Activated CD8-positive, alpha-beta T cell treated with anti-CD3 and anti-CD28 coated beads for 36 hours (primary cell): Measurements from ENCODE around the gene DNAH1. TPM values are rescaled to one million over a fixed set of nuclear protein-coding genes. Genes with fewer than 3 reads are reported as not detected.

Source experiments
- ATAC-seq: fragments of 200-7000 bp; cut with Tn5 transposase; one replicate; pipeline ENCODE4 v1.10.0; 2021; ENCODE audit warnings: mild to moderate bottlenecking, moderate library complexity
- CTCF ChIA-PET: fragments of 350-600 bp; sonication (Branson Sonifier 250); formaldehyde crosslinking; loops from one replicate; lab custom pipeline; 2021; ENCODE audit warnings: antibody characterized with exemption; lab: Charles Lee
- POLR2A ChIA-PET: fragments of 350-600 bp; sonication (Branson Sonifier 250); formaldehyde crosslinking; loops from one replicate; lab custom pipeline; 2021; ENCODE audit warnings: antibody characterized with exemption; lab: Charles Lee
- DNase-seq: peaks from one replicate; pipeline ENCODE4 v3.0.0-alpha.2; 2020
- H3K27ac Mint-ChIP-seq: one replicate; pipeline ENCODE4 v1.8.0; 2021; ENCODE audit warnings: mild to moderate bottlenecking, mixed read lengths
- H3K27me3 Mint-ChIP-seq: one replicate; pipeline ENCODE4 v1.8.0; 2021; ENCODE audit warnings: mixed read lengths
- H3K36me3 Mint-ChIP-seq: one replicate; pipeline ENCODE4 v1.8.0; 2021; ENCODE audit warnings: low read depth, mixed read lengths
- H3K4me1 Mint-ChIP-seq: one replicate; pipeline ENCODE4 v1.8.0; 2021; ENCODE audit warnings: low read depth, mixed read lengths
- H3K4me3 Mint-ChIP-seq: one replicate; pipeline ENCODE4 v1.8.0; 2021; ENCODE audit warnings: mild to moderate bottlenecking, moderate library complexity, mixed read lengths
- H3K9me3 Mint-ChIP-seq: one replicate; pipeline ENCODE4 v1.8.0; 2021; ENCODE audit warnings: mixed read lengths
- intact Hi-C: fragments of 100-400 bp; cut with micrococcal nuclease; formaldehyde crosslinking; loops from one replicate; pipeline ENCODE4 v1.10.0; 2022
- total RNA-seq, 2 experiments: library from RNA; stranded (reverse); gene quantifications; one replicate each; pipeline ENCODE4 v1.2.3, GENCODE V29; 2021
- TF ChIP-seq, protein P1 (sequence below): fragments of 200-600 bp; IDR thresholded peaks from one replicate; pipeline ENCODE4 v1.8.0; 2022; ENCODE audit warnings: antibody characterized with exemption, mild to moderate bottlenecking

DNAH1 gene
- total RNA-seq, 2 experiments from 2014 or later: 9.2 to 10.2 TPM

DNA sequence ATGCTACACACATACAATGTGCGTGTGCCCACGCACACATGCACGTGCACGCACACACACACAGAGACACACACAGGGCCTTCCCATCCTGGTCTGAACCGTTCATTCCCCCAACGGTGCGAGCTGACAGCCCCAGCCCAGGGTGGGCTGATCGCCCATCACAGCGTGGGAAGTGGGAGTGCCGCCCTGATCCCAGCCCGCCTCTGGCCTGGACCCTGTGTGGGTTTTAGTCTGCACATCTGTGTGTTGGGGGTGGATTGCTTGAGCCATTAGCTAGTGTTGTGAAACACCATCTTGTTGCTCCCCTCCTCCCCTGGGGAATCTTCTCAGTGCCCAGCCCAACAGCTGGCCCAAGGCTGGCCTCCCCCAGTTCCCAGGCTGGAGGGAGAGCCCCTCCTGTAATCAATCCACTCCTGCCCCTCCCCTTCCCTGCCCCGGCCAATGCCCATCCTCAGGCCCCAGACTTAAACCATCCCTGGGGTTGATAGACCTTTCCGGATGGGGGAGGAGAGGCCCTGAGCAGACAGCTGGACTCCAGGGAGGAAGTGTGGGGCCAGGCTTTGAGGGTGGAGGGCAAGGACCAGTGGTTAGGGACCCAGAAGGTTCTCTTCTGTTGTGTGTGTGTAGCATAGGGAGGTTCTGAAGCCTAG, 120.5 kb downstream of the DNAH1 start:
- ChIA-PET CTCF (interaction anchor here (4.4 kb wide), 1 partner anchor 11 kb away, joined by 27 read pairs; no protein-coding TSS in a partner anchor), POLR2A (no interaction called here)
- no peak for ATAC-seq
- no peak overlapping the region for H3K4me3 Mint-ChIP-seq
- no peaks in the 10 kb centered on the region for H3K4me1 Mint-ChIP-seq
- no peaks in the 10 kb centered on the region for H3K27me3 Mint-ChIP-seq
- intact Hi-C loops: no loop called here
- DNase-seq: no peak
- TF ChIP-seq, protein P1, sequence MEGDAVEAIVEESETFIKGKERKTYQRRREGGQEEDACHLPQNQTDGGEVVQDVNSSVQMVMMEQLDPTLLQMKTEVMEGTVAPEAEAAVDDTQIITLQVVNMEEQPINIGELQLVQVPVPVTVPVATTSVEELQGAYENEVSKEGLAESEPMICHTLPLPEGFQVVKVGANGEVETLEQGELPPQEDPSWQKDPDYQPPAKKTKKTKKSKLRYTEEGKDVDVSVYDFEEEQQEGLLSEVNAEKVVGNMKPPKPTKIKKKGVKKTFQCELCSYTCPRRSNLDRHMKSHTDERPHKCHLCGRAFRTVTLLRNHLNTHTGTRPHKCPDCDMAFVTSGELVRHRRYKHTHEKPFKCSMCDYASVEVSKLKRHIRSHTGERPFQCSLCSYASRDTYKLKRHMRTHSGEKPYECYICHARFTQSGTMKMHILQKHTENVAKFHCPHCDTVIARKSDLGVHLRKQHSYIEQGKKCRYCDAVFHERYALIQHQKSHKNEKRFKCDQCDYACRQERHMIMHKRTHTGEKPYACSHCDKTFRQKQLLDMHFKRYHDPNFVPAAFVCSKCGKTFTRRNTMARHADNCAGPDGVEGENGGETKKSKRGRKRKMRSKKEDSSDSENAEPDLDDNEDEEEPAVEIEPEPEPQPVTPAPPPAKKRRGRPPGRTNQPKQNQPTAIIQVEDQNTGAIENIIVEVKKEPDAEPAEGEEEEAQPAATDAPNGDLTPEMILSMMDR: no peak
- no peak overlapping the region for H3K27ac Mint-ChIP-seq
- H3K36me3 Mint-ChIP-seq: no peaks in the 10 kb centered on the region
- H3K9me3 Mint-ChIP-seq: no peaks in the 10 kb centered on the region

DNA sequence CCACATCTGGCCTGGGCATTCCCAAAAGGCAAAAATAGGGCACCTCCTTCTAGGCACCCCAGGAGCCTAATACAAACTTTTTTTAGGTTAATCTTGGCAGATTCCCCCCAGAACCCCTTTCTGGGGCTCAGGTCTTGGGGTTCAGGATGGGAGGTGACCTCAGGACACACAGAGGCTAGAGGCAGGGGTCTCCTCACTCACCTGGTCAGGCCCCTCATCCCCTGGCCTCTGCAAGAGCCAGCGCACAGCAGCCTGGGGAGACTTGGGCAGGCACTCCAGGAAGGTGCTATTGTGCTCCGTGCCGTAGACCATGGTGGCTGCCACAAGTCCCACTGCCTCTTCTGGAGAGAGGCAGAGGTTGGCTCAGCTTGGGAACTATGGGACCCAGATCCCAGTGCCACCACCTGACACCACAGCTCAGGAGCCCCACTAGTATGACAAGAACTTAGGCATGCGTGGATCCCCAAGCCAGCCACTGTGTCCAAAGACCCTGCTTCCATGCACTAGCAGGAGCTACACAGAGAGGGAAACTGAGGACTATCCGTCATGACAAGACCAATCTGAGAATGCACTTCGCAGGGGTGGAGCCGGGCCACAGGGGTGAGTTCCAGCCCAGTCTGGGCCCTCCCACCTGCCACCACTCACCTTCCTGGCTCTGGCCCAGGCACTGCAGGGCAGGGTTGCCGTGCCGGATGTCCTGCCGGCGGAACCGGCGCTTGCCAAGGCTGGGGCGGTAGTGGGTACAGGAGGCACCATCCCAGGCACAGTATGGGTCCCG, 121.4 kb downstream of the DNAH1 start:
- Mint-ChIP-seq H3K27me3 (no peaks in the 10 kb centered on the region), H3K4me3 (no peak overlapping the region), H3K36me3 (no peaks in the 10 kb centered on the region), H3K9me3 (no peaks in the 10 kb centered on the region), H3K27ac (no peak overlapping the region), H3K4me1 (no peaks in the 10 kb centered on the region)
- TF ChIP-seq, protein P1: no peak
- ATAC-seq (no peak), DNase-seq (no peak)
- CTCF ChIA-PET: no interaction called here
- intact Hi-C loops: no loop called here
- POLR2A ChIA-PET: no interaction called here

DNA sequence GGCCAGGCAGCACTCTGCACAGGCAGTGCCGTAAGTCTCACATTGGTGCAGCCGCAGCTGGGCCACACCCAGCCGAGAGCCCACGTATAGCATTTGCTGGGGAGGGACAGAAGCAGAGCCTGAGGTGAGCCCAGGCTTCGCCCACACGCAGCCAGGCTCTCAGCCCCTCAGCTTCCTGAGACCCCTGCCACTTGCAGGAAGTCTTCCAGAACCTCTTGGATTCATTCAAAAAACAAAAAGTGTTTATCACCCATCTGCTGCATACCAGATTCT, 121.9 kb downstream of the DNAH1 start:
- intact Hi-C loops: no loop called here
- ChIA-PET CTCF (interaction anchor here (1.5 kb wide), 1 partner anchor 10 kb away, joined by 7 read pairs; no protein-coding TSS in a partner anchor), POLR2A (interaction anchor here (1.3 kb wide), 1 partner anchor 19 kb away, joined by 3 read pairs; no protein-coding TSS in a partner anchor)
- Mint-ChIP-seq H3K4me3 (no peak overlapping the region), H3K27ac (no peak overlapping the region), H3K9me3 (no peaks in the 10 kb centered on the region), H3K4me1 (no peaks in the 10 kb centered on the region), H3K27me3 (no peaks in the 10 kb centered on the region), H3K36me3 (no peaks in the 10 kb centered on the region)
- TF ChIP-seq, protein P1: no peak
- ATAC-seq: no peak
- DNase-seq: no peak

DNA sequence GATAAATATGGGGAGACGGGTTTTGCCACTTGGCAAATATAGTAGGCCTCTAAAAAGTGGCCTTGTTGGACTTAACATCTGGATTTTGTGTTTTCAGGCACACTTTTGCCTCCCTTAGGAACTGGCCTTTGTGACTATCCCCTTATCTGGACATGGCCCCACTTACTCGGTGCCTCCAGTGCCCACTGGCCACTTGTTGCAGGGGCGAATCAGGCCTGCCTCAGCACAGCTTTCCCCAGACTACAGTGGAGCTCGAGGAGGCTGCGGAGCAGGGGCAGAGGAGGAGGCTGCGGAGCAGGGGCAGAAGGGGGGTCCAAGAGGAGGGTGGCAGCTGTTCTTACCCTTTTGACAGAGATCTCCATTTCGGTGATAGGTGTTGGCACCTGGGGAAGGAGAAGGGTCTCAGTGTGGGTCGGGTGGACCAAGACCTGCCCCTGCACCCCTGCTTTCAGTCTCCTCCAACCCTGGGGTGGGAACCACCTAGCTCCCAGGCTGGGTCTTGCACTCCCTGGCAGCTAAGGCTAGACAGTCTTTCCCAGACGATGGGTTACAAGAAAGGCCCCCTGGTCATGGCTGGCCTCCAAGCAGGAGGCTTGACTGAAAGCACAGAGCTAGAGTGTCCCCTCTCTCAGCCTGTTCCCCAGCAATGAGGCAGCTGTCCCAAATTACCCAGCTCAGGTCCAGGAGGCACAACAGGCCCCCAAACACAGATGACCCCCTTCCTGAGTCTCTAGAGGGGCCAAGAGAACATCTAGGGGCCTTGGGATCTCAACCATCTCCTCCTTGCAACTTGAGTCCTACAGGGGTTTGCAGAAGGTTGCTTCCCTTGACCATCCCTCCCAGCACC, 122.7 kb downstream of the DNAH1 start:
- DNase-seq: no peak
- intact Hi-C loops: no loop called here
- no peak for ATAC-seq
- ChIA-PET POLR2A (interaction anchor here (0.6 to 1.4 kb wide), 3 partner anchors 10 to 22 kb away, joined by 3 read pairs; no protein-coding TSS in a partner anchor), CTCF (interaction anchor here (1.5 kb wide), 1 partner anchor 11 kb away, joined by 7 read pairs; no protein-coding TSS in a partner anchor)
- Mint-ChIP-seq H3K27ac (no peak overlapping the region), H3K9me3 (no peaks in the 10 kb centered on the region), H3K36me3 (no peaks in the 10 kb centered on the region), H3K4me3 (no peak overlapping the region), H3K4me1 (no peaks in the 10 kb centered on the region), H3K27me3 (no peaks in the 10 kb centered on the region)
- TF ChIP-seq, protein P1: no peak
